Right lobe of liver (tissue), 4 donors: Measurements from ENCODE around the gene HTT-AS.

Experiments used
- CTCF ChIP-seq, 4 donors: fragments of 200-600 bp in 3 of 4; fragments of 450-650 bp in 1 of 4; IDR thresholded peaks; one replicate each; pipeline versions ENCODE4 v1.5.1 to v1.8.0; 2016 to 2022; ENCODE audit warnings: antibody characterized with exemption in 4 of 4, mild to moderate bottlenecking in 2 of 4
- POLR2A ChIP-seq: fragments of 450-650 bp; IDR thresholded peaks from one replicate; pipeline ENCODE4 v1.6.1; 2017; ENCODE audit warnings: antibody characterized with exemption, mild to moderate bottlenecking
- donor health status: DM: no; HTN: no; CAD: no.
- donor health status: DM: no; HTN: no; CAD: no.
- donor health status: DM: no; HTN: yes; CAD: no.

GRCh38 chr4:3021627-3022026 lies 52.7 kb downstream of the HTT-AS start:
- TF ChIP-seq CTCF (IDR thresholded peaks at IDR 0.05) (no peak), POLR2A (no peak)
